Stomach smooth muscle (tissue), 2 donors: ENCODE measurements around the gene PARD3B.

Experiments
- H3K27ac ChIP-seq: one replicate; pipeline ENCODE4 v1.7.0; 2013; ENCODE audit warnings: mild to moderate bottlenecking, low read length, inconsistent platforms
- H3K27me3 ChIP-seq, 2 donors: one replicate each; pipeline ENCODE4 v1.7.0; 2013; ENCODE audit warnings: low read length in 2 of 2; ENCODE audit not compliant: insufficient read depth in 2 of 2, control insufficient read depth in 1 of 2
- H3K36me3 ChIP-seq, 2 donors: one replicate each; pipeline ENCODE4 v1.7.0; 2013; ENCODE audit warnings: low read length in 2 of 2; ENCODE audit not compliant: control insufficient read depth in 2 of 2, insufficient read depth in 2 of 2
- H3K4me1 ChIP-seq: one replicate; pipeline ENCODE4 v1.7.0; 2013; ENCODE audit warnings: low read length; ENCODE audit not compliant: control insufficient read depth, insufficient read depth
- H3K4me3 ChIP-seq, 2 donors: one replicate each; pipeline ENCODE4 v1.7.0; 2013; ENCODE audit warnings: low read length in 2 of 2
- H3K9ac ChIP-seq, 2 donors: one replicate each; pipeline ENCODE4 v1.7.0; 2013; ENCODE audit warnings: low read length in 2 of 2, mild to moderate bottlenecking in 1 of 2
- H3K9me3 ChIP-seq, 2 donors: one replicate each; pipeline ENCODE4 v1.7.0; 2013; ENCODE audit warnings: low read length in 2 of 2; ENCODE audit not compliant: control insufficient read depth in 2 of 2
- donor health status: healthy.
- donor health status: Pancreatic carcinoma.

PARD3B gene

DNA sequence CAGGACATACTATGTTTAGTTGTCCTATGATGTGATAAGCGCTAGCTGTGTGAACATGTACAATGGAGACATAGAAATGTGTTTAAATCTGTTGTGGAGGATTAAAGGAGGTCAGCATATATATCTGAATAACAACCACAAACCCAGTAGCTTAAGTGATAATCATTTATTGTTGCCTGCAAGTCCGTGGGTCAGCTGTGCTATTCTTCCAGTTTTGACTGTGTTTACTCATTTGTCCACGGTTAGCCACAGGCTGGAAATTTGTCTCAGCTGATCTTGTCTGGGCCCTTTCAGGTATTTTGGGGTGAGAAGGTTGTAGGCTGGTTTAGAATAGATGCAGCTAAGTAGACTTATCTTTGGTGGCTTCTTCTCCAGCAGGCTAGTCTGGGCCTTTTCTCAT is 110.4 kb downstream of the PARD3B start:
- H3K27ac ChIP-seq, result no peak overlapping the region
- H3K4me1 ChIP-seq, result peaks cover 3% of the 10 kb centered on the region
- H3K9me3 ChIP-seq, result peaks cover 0 to 3% of the 10 kb centered on the region in 2 donors
- no peak overlapping the region for H3K4me3 ChIP-seq
- no peaks in the 10 kb centered on the region for H3K36me3 ChIP-seq
- H3K27me3 ChIP-seq, result no peaks in the 10 kb centered on the region
- H3K9ac ChIP-seq, result no peak overlapping the region

DNA sequence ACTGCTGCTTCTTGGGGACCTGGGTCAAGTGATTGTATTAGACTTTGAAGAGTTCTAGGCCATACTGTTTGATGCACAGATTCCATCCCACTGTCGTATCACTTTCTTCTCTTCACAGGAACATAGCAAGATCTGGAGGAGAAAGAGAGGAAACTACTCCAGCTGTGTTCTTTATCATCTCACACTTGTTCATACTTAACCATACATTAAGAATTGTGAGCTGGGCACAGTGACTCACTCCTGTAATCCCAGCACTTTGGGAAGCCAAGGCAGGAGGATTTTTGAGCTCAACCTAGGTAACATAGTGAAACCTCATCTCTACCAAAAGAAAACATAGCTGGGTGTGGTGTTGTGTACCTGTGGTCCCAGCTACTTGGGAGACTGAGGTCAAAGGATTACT is 111.7 kb downstream of the PARD3B start:
- H3K36me3 ChIP-seq, result no peaks in the 10 kb centered on the region
- no peak overlapping the region for H3K9ac ChIP-seq
- H3K27me3 ChIP-seq, result no peaks in the 10 kb centered on the region
- H3K4me3 ChIP-seq, result no peak overlapping the region
- H3K9me3 ChIP-seq, result no peaks in the 10 kb centered on the region
- H3K4me1 ChIP-seq, result peaks cover 3% of the 10 kb centered on the region
- H3K27ac ChIP-seq, result no peak overlapping the region

DNA sequence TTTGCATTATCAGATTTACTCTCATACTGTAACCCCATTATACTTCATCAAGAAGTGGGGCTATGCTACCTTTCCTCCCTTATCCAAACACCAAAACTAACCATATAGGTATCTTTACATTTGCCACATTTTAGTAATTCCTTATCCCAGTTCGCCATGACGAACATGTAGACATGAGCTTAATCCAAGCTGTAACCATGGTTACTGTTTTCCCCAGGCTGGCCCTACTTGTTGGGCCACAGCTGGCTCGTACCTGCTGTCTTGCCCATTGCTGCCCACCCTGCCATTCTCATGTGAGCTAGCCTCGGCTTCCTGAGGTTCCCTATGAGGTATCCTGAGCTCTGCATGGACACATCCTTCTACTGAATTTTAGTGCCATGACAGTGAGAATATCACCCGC is 117.7 kb downstream of the PARD3B start:
- Histone ChIP-seq H3K9ac (no peak overlapping the region), H3K27me3 (no peaks in the 10 kb centered on the region), H3K9me3 (no peaks in the 10 kb centered on the region), H3K27ac (no peak overlapping the region), H3K4me1 (peaks cover 6% of the 10 kb centered on the region), H3K36me3 (no peaks in the 10 kb centered on the region), H3K4me3 (no peak overlapping the region)

DNA sequence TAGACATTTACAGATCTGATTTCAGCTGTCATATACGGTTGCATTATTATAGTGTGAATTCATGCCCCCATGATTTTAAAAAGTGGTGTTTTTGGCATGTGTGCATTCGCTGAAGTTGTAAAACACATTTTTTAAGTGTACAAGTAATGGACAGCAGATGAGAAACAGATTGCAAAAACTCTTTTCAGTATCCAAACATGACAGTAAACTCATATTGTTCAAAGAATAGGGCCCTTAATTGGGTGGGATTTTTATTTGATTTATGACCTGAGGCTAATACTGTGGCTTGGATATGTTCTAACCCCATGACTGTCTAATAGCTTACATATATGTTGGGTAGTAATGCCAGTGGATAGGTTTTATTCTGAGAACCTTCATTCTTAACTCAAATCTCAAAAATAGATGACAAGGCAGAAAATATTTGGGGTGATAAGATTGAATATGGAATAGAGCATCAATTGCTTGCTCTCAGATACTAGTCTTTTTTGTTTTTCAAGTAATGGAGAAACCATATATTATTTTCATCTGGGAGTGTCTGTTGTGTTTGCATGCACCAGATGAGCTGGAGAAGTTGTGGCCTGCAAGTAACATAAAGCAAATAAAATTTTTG is 118.6 kb downstream of the PARD3B start:
- Histone ChIP-seq H3K4me1 (peaks cover 6% of the 10 kb centered on the region), H3K9me3 (no peaks in the 10 kb centered on the region), H3K36me3 (no peaks in the 10 kb centered on the region), H3K9ac (no peak overlapping the region), H3K27ac (no peak overlapping the region), H3K4me3 (no peak overlapping the region), H3K27me3 (no peaks in the 10 kb centered on the region)

DNA sequence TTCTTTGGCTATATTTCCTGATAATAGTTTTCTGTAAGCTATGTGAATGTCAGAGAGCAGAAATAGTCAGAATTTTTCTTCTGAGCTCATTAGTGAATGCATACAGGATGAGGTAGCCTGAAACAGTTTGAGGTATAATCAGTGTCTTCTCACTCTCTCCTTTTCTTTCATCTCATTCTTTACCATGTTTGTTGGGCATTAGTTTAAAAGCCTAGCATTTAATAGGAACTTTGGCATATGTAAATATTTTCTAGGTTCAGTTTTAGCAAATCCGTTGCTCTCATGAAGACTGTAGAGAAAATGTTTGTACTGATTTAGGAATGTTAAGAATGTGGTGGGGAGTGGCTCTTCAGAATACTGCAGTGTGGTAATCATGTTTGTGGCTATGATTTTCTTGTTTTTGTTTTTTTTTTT is 119.4 kb downstream of the PARD3B start:
- Histone ChIP-seq H3K36me3 (no peaks in the 10 kb centered on the region), H3K27ac (no peak overlapping the region), H3K9me3 (no peaks in the 10 kb centered on the region), H3K4me3 (no peak overlapping the region), H3K4me1 (peaks cover 6% of the 10 kb centered on the region), H3K9ac (no peak overlapping the region), H3K27me3 (no peaks in the 10 kb centered on the region)

DNA sequence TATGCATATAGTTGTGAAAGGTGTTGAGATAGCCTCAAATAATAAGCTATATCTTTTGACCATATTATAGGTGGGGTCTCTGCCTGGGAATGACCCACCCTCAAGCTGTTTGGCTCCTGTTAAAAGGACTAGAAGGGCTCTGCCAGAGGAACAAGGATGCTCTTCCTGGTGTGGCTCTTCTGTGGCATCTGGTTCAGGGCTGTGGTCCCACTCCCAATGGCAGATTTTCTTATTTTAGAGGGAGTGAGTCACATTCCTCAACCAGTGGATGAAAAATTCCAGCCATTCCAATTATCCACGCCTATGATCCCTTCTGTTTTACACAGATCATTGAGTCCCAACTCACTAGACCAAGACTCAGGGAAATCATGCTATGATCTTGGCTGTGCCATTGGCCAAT is 119.9 kb downstream of the PARD3B start:
- Histone ChIP-seq H3K9ac (no peak overlapping the region), H3K9me3 (no peaks in the 10 kb centered on the region), H3K36me3 (no peaks in the 10 kb centered on the region), H3K27me3 (no peaks in the 10 kb centered on the region), H3K27ac (no peak overlapping the region), H3K4me1 (peaks cover 6% of the 10 kb centered on the region), H3K4me3 (no peak overlapping the region)

DNA sequence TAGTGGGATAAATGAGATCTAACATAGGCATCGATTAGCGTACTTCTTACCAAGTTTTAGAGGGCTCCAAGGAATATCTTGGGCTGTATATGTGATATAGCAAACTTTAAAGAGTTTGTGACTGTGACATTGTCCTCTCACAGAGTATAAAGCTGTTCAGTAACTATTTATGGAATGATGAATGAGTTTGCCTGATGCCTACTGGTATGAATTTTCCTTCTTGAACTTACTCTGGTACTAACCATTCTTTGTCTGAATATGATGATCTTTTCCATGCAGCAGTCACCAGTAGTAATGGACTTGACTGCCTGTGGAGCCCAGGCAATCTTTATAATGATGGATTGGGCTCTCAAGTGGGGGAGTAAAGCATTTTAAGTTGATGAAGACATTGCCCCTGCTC is 120.5 kb downstream of the PARD3B start:
- Histone ChIP-seq H3K27me3 (no peaks in the 10 kb centered on the region), H3K4me3 (no peak overlapping the region), H3K27ac (no peak overlapping the region), H3K9ac (no peak overlapping the region), H3K36me3 (no peaks in the 10 kb centered on the region), H3K4me1 (peaks cover 6% of the 10 kb centered on the region), H3K9me3 (no peaks in the 10 kb centered on the region)

DNA sequence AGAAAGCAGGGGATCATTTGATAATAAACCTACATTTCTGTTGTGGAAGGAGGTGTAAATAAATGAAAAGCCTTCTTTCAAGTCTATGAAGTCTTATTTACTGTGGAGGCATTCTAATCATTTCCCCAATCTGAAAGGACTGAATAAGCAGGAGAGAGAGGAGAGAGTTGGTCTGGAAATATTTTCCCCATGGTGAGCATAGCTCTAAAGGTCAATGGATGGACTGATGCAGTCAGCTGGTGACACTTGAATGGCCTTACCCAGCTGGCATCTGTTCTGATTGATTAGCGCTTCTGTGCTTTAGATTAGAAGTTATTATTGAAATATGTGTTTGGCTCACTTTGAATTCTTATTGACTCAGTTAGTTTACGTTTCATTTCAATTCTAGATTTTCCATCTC is 122.7 kb downstream of the PARD3B start:
- Histone ChIP-seq H3K27ac (no peak overlapping the region), H3K27me3 (no peaks in the 10 kb centered on the region), H3K36me3 (no peaks in the 10 kb centered on the region), H3K4me1 (peaks cover 6% of the 10 kb centered on the region), H3K9ac (no peak overlapping the region), H3K9me3 (no peaks in the 10 kb centered on the region), H3K4me3 (no peak overlapping the region)

DNA sequence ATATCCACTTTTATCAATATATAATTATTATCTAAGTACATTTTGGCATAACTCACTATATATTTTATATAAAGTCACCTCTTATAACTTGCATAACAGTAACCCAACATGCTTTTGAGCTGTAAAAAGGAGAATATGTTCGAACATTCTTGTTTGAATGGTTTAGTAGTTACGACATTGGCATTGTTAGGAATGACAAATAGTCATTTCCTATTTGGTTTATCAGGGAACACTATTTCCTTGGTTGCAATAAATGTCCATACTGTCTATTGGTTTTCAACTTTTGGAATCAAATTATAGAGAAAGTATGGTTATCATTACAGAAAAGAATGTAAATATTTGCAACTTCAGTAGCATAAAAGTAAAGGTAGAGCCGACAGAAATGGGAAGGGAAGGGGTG is 124.1 kb downstream of the PARD3B start:
- no peak overlapping the region for H3K4me3 ChIP-seq
- H3K27me3 ChIP-seq, result no peaks in the 10 kb centered on the region
- H3K36me3 ChIP-seq, result no peaks in the 10 kb centered on the region
- H3K9me3 ChIP-seq, result no peaks in the 10 kb centered on the region
- H3K9ac ChIP-seq, result no peak overlapping the region
- peaks cover 6% of the 10 kb centered on the region for H3K4me1 ChIP-seq
- H3K27ac ChIP-seq, result no peak overlapping the region

DNA sequence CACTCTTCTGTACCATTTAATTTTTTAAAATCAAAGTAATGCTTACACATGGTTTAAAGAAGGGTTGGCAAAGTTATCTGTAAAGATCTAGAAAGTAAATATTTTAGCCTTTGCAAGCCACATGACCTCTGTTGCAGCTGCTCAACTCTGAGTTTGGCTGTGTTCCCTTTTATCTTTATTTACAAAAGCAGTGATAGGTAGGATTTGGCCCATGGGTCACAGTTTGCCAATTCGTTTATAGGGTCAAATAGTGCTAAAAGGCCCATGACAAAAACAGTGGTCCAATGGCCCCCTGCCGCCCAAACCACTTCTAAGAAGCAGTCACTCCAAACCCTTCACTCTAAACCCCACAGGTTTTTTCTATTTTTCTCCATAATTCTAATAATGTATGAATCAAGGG is 124.8 kb downstream of the PARD3B start:
- no peaks in the 10 kb centered on the region for H3K27me3 ChIP-seq
- H3K27ac ChIP-seq, result no peak overlapping the region
- H3K36me3 ChIP-seq, result no peaks in the 10 kb centered on the region
- peaks cover 6% of the 10 kb centered on the region for H3K4me1 ChIP-seq
- H3K9me3 ChIP-seq, result no peaks in the 10 kb centered on the region
- H3K9ac ChIP-seq, result no peak overlapping the region
- H3K4me3 ChIP-seq, result no peak overlapping the region

DNA sequence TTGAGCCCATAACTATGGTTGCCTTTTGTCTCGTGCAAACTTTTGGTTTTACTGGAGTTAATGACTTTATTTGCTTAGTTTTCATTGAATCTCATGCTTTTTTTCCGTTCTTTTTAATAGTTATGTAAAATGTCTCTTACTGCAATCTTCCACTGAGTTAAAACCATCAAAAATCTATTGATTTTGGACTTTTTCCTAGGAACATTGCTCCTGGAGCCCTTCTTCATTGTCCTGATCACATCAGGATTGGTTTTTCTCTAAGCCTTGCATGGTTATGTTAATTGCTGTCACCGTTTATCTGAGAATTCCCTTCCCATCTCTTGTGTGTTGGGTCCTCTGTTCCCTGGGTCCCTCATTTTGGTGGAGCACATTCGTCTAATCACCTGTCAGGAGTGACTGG is 125.5 kb downstream of the PARD3B start:
- H3K27ac ChIP-seq, result no peak overlapping the region
- H3K36me3 ChIP-seq, result no peaks in the 10 kb centered on the region
- peaks cover 1% of the 10 kb centered on the region for H3K4me1 ChIP-seq
- no peaks in the 10 kb centered on the region for H3K9me3 ChIP-seq
- no peaks in the 10 kb centered on the region for H3K27me3 ChIP-seq
- no peak overlapping the region for H3K9ac ChIP-seq
- H3K4me3 ChIP-seq, result no peak overlapping the region
